ENCODE results near the gene ZP1.

ZP1 gene

DNA sequence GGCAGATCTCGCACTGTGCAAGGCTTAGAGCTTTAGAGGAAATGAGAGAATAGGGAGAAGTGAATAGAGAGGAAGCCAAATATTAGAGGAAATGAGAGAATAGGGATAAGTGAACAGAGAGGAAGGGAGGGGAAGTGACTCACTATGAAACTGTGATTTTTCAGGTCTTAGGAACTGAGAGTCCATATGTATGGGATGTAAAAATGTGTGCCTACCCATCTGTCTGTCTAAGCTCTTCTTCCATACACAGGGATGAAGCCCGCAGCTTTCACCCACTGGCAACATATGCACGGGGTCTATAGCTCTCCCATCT, 31.9 kb upstream of the ZP1 start:
- no peak overlapping the region for H3K9ac ChIP-seq (ENCODE audit: low read depth, low read length, poor library complexity, severe bottlenecking)
- H3F3A ChIP-seq (ENCODE audit: low read depth): no peaks in the 10 kb centered on the region
- no peak overlapping the region for H3K4me2 ChIP-seq (ENCODE audit: low read depth, low read length, poor library complexity, severe bottlenecking)
- no peaks in the 10 kb centered on the region for H3K9me3 ChIP-seq (ENCODE audit: insufficient read depth, low read depth, low read length)
- TF ChIP-seq CTCF (conservative IDR thresholded peaks at IDR 0.05; ENCODE audit: low read length) (no peak), EZH2phosphoT487 (IDR thresholded peaks at IDR 0.05; ENCODE audit: borderline replicate concordance) (no peak)
- H3K9me2 ChIP-seq (replicated peaks; ENCODE audit: low read depth, low read length): no peaks in the 10 kb centered on the region
- no peak overlapping the region for H3K4me3 ChIP-seq (ENCODE audit: low read length, poor library complexity, severe bottlenecking)
- no peaks in the 10 kb centered on the region for H3K79me2 ChIP-seq (ENCODE audit: insufficient read depth, low read length)
- no peak overlapping the region for H2AFZ ChIP-seq (ENCODE audit: low read length)
- peaks cover 43% of the 10 kb centered on the region for H3K4me1 ChIP-seq (ENCODE audit: insufficient read depth, low read length, poor library complexity, severe bottlenecking)
- no peaks in the 10 kb centered on the region for H3K27me3 ChIP-seq (ENCODE audit: insufficient read depth, low read length, poor library complexity, severe bottlenecking)
- H3K36me3 ChIP-seq (ENCODE audit: insufficient read depth, low read length): no peaks in the 10 kb centered on the region
- no peaks in the 10 kb centered on the region for H4K20me1 ChIP-seq (ENCODE audit: insufficient read depth, low read length, poor library complexity, severe bottlenecking)

- Histone ChIP-seq H3F3A (ENCODE audit: low read depth) (no peaks in the 10 kb centered on the region), H3K27me3 (ENCODE audit: insufficient read depth, low read length, poor library complexity, severe bottlenecking) (no peaks in the 10 kb centered on the region), H3K4me2 (ENCODE audit: low read depth, low read length, poor library complexity, severe bottlenecking) (peak overlapping the region; percentile 29), H3K79me2 (ENCODE audit: insufficient read depth, low read length) (peaks cover under 1% of the 10 kb centered on the region; the same call in 1 of the 2 replicates), H3K4me3 (ENCODE audit: low read length, poor library complexity, severe bottlenecking) (no peak overlapping the region), H4K20me1 (ENCODE audit: insufficient read depth, low read length, poor library complexity, severe bottlenecking) (no peaks in the 10 kb centered on the region), H3K36me3 (ENCODE audit: insufficient read depth, low read length) (no peaks in the 10 kb centered on the region), H2AFZ (ENCODE audit: low read length) (peak overlapping the region; percentile 29; the same call in 1 of the 2 replicates), H3K4me1 (ENCODE audit: insufficient read depth, low read length, poor library complexity, severe bottlenecking) (peaks cover 41% of the 10 kb centered on the region), H3K9me3 (ENCODE audit: insufficient read depth, low read depth, low read length) (no peaks in the 10 kb centered on the region), H3K9ac (ENCODE audit: low read depth, low read length, poor library complexity, severe bottlenecking) (peak overlapping the region; percentile 7), H3K9me2 (replicated peaks; ENCODE audit: low read depth, low read length) (no peaks in the 10 kb centered on the region)
- no peak for TF ChIP-seq CTCF (conservative IDR thresholded peaks at IDR 0.05; ENCODE audit: low read length)
- no peak for TF ChIP-seq EZH2phosphoT487 (IDR thresholded peaks at IDR 0.05; ENCODE audit: borderline replicate concordance)
These were observed 30.4 kb upstream of the ZP1 start for GRCh38 chr11:60836866-60837515.

DNA sequence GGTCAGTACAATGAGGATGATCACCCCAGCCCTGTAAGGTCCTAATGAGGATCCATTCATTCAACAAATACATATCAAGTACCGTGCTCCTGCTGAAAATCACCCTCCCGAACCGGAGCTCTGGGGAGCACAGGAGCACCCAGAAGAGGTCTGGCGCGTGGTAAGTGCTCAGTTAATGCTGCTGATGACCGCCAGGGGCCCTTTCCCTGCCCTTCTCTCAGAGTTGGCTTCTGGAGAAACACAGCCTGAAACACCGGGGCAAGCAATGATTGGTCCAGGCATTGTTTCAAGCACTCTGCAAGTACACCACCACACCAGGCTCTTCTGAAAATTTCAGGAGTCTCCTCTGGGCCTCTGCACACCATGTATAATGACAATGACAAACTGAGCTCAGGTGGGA, 29.2 kb upstream of the ZP1 start:
- peaks cover 12% of the 10 kb centered on the region for H3K79me2 ChIP-seq (ENCODE audit: insufficient read depth, low read length)
- H2AFZ ChIP-seq (ENCODE audit: low read length): no peak overlapping the region
- no peaks in the 10 kb centered on the region for H3K9me2 ChIP-seq (replicated peaks; ENCODE audit: low read depth, low read length)
- no peak for TF ChIP-seq EZH2phosphoT487 (IDR thresholded peaks at IDR 0.05; ENCODE audit: borderline replicate concordance)
- no peak for TF ChIP-seq CTCF (conservative IDR thresholded peaks at IDR 0.05; ENCODE audit: low read length)
- H3K4me3 ChIP-seq (ENCODE audit: low read length, poor library complexity, severe bottlenecking): no peak overlapping the region
- H4K20me1 ChIP-seq (ENCODE audit: insufficient read depth, low read length, poor library complexity, severe bottlenecking): no peaks in the 10 kb centered on the region
- H3K27me3 ChIP-seq (ENCODE audit: insufficient read depth, low read length, poor library complexity, severe bottlenecking): no peaks in the 10 kb centered on the region
- H3K9ac ChIP-seq (ENCODE audit: low read depth, low read length, poor library complexity, severe bottlenecking): no peak overlapping the region
- H3F3A ChIP-seq (ENCODE audit: low read depth): no peaks in the 10 kb centered on the region
- H3K4me1 ChIP-seq (ENCODE audit: insufficient read depth, low read length, poor library complexity, severe bottlenecking): peaks cover 43% of the 10 kb centered on the region
- no peak overlapping the region for H3K4me2 ChIP-seq (ENCODE audit: low read depth, low read length, poor library complexity, severe bottlenecking)
- no peaks in the 10 kb centered on the region for H3K36me3 ChIP-seq (ENCODE audit: insufficient read depth, low read length)
- H3K9me3 ChIP-seq (ENCODE audit: insufficient read depth, low read depth, low read length): no peaks in the 10 kb centered on the region
